Prostate gland (tissue), 2 donors: Measurements from ENCODE around the gene APAF1. TPM values are rescaled to one million over a fixed set of nuclear protein-coding genes. Genes with fewer than 3 reads are reported as not detected.

ENCODE experiments used
- DNase-seq: peaks from one replicate; pipeline ENCODE4 v3.0.0-alpha.2; 2019; ENCODE audit warnings: low spot score
- H3K27ac ChIP-seq, 2 donors: fragments of 200-600 bp; sonication (generic); 2 replicates each; pipeline ENCODE4 v1.5.1; 2017 to 2019
- H3K27me3 ChIP-seq: fragments of 200-600 bp; sonication (generic); replicated peaks from 2 replicates; pipeline ENCODE4 v1.5.1; 2019; ENCODE audit not compliant: insufficient read depth
- H3K36me3 ChIP-seq, 2 donors: fragments of 200-600 bp; sonication (generic); 1 replicate in 1 of 2; 2 replicates in 1 of 2; pipeline versions ENCODE4 v1.5.1 to v1.8.1; 2017 to 2019
- H3K4me1 ChIP-seq: fragments of 200-600 bp; sonication (generic); replicated peaks from 2 replicates; pipeline ENCODE4 v1.5.1; 2019
- H3K4me3 ChIP-seq, 2 donors: fragments of 200-600 bp; sonication (generic); 2 replicates each; pipeline ENCODE4 v1.5.1; 2017 to 2019
- H3K9me3 ChIP-seq: fragments of 200-600 bp; sonication (generic); 2 replicates; pipeline ENCODE4 v1.5.1; 2017
- POLR2A ChIP-seq: fragments of 450-650 bp; IDR thresholded peaks from one replicate; pipeline ENCODE4 v1.6.1; 2016; ENCODE audit warnings: antibody characterized with exemption, mild to moderate bottlenecking
- POLR2AphosphoS5 ChIP-seq: sonication (generic); formaldehyde crosslinking; IDR thresholded peaks from one replicate; pipeline ENCODE4 v1.6.1; 2017; ENCODE audit warnings: antibody characterized with exemption
- WGBS: methylation state at CpG from one replicate; pipeline ENCODE4 v1.1.5; 2018; 5-methylcytosine and 5-hydroxymethylcytosine counted together
- intact Hi-C: fragments of 100-400 bp; cut with DNase I; formaldehyde crosslinking; loops from one replicate; pipeline ENCODE4 v1.14.2; 2022
- total RNA-seq, 2 donors: library from RNA; depleted of rRNA; stranded (reverse); fragments of >200 nt; gene quantifications; one replicate each; pipeline ENCODE4 v1.1.0, GENCODE V29; 2016
- TF ChIP-seq, protein P1 (sequence below), 4 experiments: fragments of 200-600 bp in 2 of 4; fragments of 450-650 bp in 2 of 4; sonication (generic) in 2 of 4; IDR thresholded peaks; 1 replicate in 3 of 4; 2 replicates in 1 of 4; pipeline ENCODE4 v1.5.1; 2016 to 2019; ENCODE audit warnings: antibody characterized with exemption in 4 of 4, mild to moderate bottlenecking in 2 of 4, moderate library complexity in 2 of 4

APAF1 gene
- total RNA-seq, 2 donors from 2014 or later: 9.4 to 11.6 TPM

DNA sequence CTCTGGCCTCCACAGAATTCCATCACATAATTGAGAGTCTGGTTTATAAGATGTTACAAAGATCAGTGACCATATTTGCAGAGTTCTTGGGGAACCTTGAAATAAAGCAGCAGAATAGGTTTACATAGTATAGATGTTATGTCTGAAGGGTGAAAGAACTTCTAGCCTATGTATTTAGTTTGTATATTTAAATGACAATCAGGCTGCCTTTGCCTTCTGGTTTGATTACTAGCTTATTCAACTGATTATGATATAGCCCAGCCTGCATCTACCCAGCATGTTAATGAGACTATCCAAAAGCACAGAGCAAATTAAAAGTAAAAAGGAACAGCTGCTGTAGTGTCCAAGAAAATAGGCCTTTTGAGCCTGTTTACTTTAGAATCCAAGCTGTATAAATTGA is 85.3 kb downstream of the APAF1 start:
- no peak for DNase-seq
- H3K9me3 ChIP-seq: no peaks in the 10 kb centered on the region
- no peak overlapping the region for H3K27ac ChIP-seq
- H3K4me1 ChIP-seq: no peaks in the 10 kb centered on the region
- intact Hi-C loops: no loop called here
- H3K4me3 ChIP-seq: no peak overlapping the region
- H3K27me3 ChIP-seq: no peaks in the 10 kb centered on the region
- no peak for TF ChIP-seq POLR2AphosphoS5
- no peak for TF ChIP-seq POLR2A
- TF ChIP-seq, protein P1, sequence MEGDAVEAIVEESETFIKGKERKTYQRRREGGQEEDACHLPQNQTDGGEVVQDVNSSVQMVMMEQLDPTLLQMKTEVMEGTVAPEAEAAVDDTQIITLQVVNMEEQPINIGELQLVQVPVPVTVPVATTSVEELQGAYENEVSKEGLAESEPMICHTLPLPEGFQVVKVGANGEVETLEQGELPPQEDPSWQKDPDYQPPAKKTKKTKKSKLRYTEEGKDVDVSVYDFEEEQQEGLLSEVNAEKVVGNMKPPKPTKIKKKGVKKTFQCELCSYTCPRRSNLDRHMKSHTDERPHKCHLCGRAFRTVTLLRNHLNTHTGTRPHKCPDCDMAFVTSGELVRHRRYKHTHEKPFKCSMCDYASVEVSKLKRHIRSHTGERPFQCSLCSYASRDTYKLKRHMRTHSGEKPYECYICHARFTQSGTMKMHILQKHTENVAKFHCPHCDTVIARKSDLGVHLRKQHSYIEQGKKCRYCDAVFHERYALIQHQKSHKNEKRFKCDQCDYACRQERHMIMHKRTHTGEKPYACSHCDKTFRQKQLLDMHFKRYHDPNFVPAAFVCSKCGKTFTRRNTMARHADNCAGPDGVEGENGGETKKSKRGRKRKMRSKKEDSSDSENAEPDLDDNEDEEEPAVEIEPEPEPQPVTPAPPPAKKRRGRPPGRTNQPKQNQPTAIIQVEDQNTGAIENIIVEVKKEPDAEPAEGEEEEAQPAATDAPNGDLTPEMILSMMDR (IDR thresholded peaks at IDR 0.05): no peak
- no peaks in the 10 kb centered on the region for H3K36me3 ChIP-seq

DNA sequence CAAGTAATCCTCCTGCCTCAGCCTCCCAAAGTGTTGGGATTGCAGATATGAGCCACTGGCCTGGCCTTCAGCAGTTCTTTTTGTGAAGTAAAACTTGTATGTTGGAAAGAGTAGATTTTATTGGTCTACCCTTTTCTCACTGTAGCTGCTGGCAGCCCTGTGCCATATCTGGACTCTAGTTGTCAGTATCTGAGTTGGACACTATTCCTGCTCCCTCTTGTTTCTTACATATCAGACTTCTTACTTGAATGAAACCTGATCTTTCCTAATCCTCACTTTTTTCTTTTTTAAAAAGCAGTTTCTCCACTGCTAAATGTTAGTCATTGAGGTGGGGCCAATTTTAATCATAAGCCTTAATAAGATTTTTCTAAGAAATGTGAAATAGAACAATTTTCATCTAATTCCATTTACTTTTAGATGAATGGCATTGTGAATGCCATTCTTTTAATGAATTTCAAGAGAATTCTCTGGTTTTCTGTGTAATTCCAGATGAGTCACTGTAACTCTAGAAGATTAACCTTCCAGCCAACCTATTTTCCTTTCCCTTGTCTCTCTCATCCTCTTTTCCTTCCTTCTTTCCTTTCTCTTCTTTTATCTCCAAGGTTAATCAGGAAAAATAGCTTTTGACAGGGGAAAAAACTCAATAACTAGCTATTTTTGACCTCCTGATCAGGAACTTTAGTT is 88.7 kb downstream of the APAF1 start:
- intact Hi-C loops: no loop called here
- H3K4me1 ChIP-seq: no peaks in the 10 kb centered on the region
- TF ChIP-seq POLR2AphosphoS5: no peak
- TF ChIP-seq, protein P1 (IDR thresholded peaks at IDR 0.05): no peak
- TF ChIP-seq POLR2A: no peak
- no peak for DNase-seq
- H3K4me3 ChIP-seq: no peak overlapping the region
- H3K36me3 ChIP-seq: no peaks in the 10 kb centered on the region
- H3K9me3 ChIP-seq: no peaks in the 10 kb centered on the region
- no peak overlapping the region for H3K27ac ChIP-seq
- H3K27me3 ChIP-seq: no peaks in the 10 kb centered on the region

DNA sequence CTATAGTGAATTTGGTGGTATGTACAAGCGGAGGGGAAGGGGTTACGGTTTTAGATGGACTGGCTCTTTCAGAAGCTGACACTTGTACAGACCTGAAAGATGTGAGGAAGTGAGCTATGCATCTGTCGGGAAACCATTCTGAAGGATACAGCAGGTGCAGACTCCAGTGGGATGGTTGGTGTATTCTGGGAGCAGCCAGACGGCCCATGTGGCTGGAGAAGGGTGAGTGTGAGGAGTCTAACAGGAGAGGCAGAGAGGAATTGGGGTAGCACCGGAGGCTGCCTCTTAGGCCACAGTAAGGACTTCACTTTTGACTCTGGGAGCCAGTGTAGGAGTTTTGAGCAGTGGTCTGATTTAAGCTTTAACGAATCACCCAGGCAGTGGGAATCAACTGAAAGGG is 90.7 kb downstream of the APAF1 start:
- Histone ChIP-seq H3K36me3 (no peaks in the 10 kb centered on the region), H3K4me3 (no peak overlapping the region), H3K4me1 (no peaks in the 10 kb centered on the region), H3K27me3 (no peaks in the 10 kb centered on the region), H3K27ac (no peak overlapping the region), H3K9me3 (no peaks in the 10 kb centered on the region)
- intact Hi-C loops: no loop called here
- no peak for TF ChIP-seq POLR2A
- TF ChIP-seq POLR2AphosphoS5: no peak
- TF ChIP-seq, protein P1 (IDR thresholded peaks at IDR 0.05): no peak
- no peak for DNase-seq
- 97% methylated on average over 6 of the region's 6 CpGs for WGBS

DNA sequence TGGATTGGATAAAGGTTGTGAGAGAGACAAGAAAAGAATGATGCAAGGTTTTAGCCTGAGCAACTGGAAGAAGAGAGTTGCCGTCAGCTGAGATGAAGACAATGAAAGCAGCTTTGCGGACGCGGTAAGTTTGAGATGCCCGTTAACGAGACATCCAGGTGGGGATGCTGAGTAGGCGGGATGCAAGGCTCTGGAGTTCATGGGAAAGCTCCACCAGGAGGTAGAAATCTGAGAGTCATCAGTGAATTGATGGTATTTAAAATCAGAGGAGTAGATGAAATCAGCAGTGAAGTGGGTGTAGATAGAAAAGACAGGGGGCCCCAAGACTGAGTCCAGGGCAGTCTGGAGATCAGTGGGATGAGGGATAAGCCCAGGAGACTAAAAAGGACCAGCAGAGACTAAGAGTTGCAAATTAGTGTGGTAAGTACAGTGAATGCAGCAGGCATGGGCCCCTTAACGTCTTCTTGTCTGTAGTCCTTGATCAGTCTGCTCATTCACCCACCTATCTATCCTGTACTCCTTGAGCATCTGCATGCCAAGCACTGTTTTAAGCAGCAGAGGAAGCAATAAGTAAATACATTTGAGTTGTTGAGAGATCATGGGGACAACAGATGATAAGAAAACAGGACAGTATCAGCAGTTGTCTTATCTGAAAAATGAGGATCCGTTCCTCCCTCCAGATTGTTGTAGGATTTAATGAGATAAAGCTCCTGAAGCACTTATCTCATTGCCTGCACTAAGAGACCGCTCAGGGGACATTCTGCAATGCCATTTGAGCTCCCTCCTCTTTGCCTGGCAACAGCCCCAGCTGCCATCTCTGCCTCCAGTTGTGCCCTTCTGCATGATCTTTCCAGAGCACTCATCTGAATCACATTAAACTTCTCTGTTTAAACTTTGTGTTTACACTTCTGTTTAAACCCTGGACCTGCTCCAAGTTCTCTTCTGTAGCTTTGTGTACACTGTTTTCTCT is 91.5 kb downstream of the APAF1 start:
- Histone ChIP-seq H3K4me1 (no peaks in the 10 kb centered on the region), H3K36me3 (no peaks in the 10 kb centered on the region), H3K27me3 (no peaks in the 10 kb centered on the region), H3K4me3 (no peak overlapping the region), H3K9me3 (no peaks in the 10 kb centered on the region), H3K27ac (no peak overlapping the region)
- peak; percentile 49 for DNase-seq
- TF ChIP-seq, protein P1 (IDR thresholded peaks at IDR 0.05): no peak
- peak; percentile 59 for TF ChIP-seq POLR2AphosphoS5
- 80% methylated on average over 10 of the region's 10 CpGs for WGBS
- intact Hi-C loops: no loop called here
